Right ventricle myocardium superior (tissue), 1 donor: Measurements from ENCODE around the gene KIAA2012. TPM values are rescaled to one million over a fixed set of nuclear protein-coding genes. Genes with fewer than 3 reads are reported as not detected.
A peak's percentile ranks its signal among the peaks of the same experiment; 100 is the strongest.

Experiments
- ATAC-seq: fragments of 200-7000 bp; cut with Tn5 transposase; one replicate; pipeline ENCODE4 v1.9.1; 2020; ENCODE audit warnings: mild to moderate bottlenecking; ENCODE audit not compliant: poor library complexity
- DNase-seq: peaks from one replicate; pipeline ENCODE4 v3.0.0-alpha.2; 2020
- intact Hi-C: fragments of 100-400 bp; cut with DNase I; formaldehyde crosslinking; loops from one replicate; pipeline ENCODE4 v1.11.2; 2022
- total RNA-seq: library from RNA; stranded (reverse); fragmentation: NEBNext Ultra II Directional; extraction: Animal tissue kit (Norgen Biotek cat#: 25700); gene quantifications from one replicate; pipeline ENCODE4 v1.2.1, GENCODE V29; 2021
- donor health status: DM: no; HTN: yes; CAD: no; lungs with severe emphysema.

Gene KIAA2012
- total RNA-seq, 1 donor from 2014 or later, result not detected

DNA sequence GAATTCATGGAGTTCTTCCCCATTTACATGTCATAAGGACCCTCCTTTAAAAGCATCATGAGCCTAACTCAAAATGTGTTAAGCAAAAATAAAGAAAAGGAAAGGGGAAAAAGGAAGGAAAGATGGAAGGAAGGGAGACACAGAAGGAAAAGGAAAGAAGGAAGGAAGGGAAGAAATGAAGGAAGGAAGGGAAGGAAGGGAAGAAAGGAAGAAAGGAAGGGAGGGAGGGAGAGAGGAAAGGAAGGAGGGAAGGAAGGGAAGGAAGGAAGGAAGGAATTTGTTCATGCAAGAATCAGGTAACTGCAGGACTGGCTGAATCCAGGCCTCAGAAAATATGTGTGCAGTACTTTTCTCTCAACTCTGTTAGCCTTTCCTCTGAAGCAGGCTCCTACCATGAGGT is 32.0 kb downstream of the KIAA2012 start:
- no peak for DNase-seq
- intact Hi-C loops, result no loop called here
- no peak for ATAC-seq

DNA sequence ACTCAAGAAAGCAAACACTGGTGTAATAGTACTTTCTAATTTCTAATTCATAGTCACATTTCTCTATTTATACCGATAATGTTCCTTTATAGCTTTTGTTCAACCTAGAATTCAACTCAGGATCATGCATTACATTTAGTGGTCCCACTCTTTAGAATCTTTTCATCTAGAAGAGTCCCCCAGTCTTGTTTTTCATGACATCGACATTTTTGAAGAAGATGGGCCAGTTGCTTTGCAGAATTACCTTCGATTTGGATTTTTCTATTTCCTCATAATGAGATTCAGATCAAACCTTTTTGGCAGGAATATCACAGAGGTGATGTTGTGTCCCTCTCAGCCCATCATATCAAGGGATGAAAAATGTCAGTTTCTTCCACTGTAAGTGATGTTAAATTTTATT is 35.3 kb downstream of the KIAA2012 start:
- DNase-seq, result no peak
- ATAC-seq, result no peak
- intact Hi-C loops, result no loop called here

DNA sequence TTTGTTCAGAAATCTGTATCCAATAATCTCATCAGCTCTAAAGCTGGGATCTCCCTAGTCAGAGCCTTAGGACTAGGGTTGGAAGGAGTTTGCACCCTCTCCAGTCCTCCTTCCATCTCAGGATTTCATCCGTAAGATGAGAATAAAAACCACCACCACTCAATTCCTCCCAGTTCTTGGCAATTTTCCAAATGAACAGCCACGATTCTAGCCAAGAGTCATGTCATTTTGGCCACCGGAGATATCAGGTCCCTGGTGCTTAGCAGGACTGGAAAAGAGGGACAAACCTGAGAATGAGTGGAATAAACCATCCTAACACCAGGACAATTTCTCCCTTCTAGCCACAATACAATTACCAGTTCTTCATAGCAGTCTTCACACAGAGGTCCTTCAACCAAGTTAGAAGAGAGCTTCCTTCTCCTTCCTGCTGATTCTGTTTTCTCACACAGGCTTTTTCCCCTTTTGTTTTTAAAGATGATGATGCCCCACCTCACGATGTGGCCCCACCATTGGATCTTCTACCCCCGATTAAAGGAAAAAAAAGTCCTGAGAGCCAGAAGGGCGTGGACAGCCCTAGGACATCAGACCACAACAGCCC is 36.2 kb downstream of the KIAA2012 start:
- DNase-seq (no peak), ATAC-seq (peak; percentile 21)
- intact Hi-C loops, result no loop called here

DNA sequence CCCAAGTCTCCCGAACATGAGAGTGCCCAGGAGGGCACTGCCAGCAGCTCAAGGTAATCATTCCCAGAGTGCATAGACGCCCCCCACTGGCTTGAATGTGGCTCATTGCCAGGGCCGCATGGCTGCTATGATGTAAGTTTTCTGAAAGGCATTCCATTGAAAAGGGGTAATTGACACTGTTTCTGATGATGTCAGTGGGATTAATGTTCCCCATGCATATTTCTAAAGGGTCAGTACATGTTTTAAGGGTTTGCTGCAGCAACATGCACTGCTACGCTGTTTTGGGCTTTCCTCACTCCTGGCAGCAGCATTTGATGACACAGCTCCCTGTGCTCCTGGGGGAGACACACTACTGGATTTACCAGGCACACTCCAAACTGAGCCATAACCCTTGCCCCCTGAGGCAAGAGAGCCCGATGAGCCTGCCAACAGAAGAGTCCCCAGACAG is 36.7 kb downstream of the KIAA2012 start:
- DNase-seq, result peak; percentile 62
- intact Hi-C loops, result no loop called here
- ATAC-seq, result peak; percentile 90

DNA sequence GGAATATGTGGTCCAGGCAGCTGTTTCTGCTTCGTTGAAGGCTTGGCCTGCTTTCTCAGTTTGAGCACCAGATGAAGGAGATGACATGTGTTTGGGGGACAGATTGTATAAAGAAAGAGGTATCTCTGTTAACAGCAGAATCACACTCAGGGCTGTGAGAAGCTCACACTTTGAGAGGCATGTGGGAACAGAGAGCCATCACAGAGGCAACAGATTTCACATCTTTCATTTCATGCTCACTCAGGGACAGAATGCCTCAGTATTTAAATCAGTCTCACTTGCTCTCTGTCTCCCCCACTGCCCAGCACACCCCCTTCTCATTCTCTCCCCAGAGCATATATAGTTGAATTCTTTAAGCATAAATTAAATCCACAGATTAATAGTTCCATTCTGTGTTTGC is 37.4 kb downstream of the KIAA2012 start:
- DNase-seq, result no peak
- no peak for ATAC-seq
- intact Hi-C loops, result no loop called here

DNA sequence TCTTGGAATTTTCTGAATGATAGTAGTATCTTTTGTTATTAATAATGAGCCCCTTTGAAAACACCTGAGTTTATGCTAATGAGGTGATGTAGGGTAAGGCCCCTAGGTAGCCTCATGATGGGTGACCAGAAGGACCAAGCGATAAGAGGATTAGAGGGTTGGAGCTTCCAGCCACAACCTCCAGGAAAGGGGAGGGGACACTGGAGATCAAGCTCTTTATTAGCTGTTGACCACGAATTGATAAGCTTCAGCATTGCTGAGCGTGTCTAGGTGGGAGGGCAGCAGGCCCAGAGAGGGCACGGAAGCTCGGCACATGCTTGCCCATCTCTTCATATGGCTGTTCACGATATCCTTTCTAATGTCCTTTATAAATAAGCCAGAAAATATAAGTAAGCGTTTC is 39.0 kb downstream of the KIAA2012 start:
- no peak for ATAC-seq
- intact Hi-C loops, result no loop called here
- no peak for DNase-seq

DNA sequence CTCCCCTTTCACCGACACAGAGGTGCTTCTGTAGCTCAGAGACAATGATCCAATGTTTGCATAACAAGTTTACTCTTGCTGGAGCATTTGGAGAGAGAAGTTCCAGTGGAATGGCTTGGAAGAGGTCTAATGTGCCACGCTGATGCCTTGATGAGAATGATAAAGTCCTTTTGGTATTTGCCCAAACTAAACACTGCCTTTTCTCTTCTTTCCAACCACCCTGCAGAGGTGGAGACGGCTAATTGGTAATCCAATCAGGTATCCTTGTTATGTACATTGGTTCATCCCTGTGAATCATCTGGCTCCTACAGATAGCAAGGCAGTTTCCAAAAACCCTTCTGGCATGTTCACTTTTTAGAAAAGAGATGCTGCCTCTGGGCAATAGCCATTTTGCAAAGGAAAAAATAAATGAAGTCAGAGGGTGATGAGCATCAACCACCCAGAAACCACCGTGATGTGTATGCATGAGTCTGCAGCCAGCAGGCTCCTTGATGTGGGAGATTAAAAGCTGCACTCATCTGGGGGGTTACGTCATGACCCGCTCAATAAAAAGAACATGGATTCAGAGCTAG is 40.6 kb downstream of the KIAA2012 start:
- intact Hi-C loops, result no loop called here
- DNase-seq (no peak), ATAC-seq (no peak)

DNA sequence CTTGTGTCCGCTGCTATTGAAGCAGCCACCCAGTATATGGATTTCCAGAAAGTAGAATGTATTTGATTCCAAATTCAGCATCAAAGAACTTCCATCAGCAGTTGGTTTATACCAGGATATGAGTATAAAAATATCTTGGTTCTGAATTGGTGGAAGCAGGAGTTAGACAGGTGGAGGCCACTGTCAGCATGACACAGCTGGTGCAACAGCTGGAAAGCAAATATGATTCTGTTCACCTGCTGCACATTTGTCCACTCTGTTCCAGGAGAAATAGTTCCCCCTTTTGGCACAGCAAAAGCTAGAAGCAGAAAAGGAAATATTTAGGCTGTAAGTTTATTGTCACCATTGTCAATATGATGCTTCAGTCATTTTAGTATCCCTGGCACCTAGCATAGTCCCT is 41.2 kb downstream of the KIAA2012 start:
- DNase-seq (no peak), ATAC-seq (no peak)
- intact Hi-C loops, result no loop called here

DNA sequence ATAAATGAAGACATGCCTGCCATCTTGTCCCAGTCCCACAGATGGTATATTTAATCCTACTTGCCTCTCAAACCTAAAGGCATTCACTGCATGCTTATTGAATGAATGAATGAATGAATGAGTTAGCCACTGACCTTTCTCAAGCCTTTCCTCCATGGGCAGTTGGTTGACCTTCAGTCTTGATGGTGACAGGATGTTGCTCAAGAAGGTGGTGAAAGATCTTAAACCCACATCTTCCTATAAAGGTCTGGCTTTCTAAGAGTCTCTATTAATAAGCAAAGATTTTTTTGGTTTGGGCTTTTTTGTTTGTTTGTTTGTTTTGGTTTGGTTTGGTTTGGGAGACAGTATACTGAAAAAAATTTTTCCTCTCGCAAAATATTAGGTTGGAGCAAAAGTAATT is 41.7 kb downstream of the KIAA2012 start:
- intact Hi-C loops, result no loop called here
- no peak for DNase-seq
- no peak for ATAC-seq

DNA sequence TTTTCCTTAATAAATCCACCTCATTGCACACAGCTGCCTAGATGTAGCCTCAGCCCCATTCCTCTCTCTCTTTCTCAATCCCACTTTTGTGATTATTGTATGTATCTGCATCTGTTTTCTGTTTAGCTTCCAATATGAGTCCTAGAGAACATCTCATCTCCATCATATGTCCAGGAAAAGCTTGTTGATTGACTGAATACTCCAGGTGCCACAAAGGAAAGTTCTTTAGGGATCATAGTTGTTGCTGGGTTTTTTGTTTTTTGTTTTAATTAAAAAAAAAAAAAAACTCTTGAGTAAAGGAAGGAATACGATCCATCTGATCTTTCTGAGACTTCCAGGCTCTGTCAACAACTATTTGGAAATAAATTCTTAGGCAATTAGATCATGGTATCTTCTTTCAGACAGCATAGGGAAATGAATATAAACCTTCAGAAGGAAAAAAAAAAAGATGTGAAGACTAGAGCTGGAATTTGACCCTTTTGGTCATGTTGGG is 42.5 kb downstream of the KIAA2012 start:
- intact Hi-C loops, result no loop called here
- DNase-seq, result no peak
- ATAC-seq, result no peak

DNA sequence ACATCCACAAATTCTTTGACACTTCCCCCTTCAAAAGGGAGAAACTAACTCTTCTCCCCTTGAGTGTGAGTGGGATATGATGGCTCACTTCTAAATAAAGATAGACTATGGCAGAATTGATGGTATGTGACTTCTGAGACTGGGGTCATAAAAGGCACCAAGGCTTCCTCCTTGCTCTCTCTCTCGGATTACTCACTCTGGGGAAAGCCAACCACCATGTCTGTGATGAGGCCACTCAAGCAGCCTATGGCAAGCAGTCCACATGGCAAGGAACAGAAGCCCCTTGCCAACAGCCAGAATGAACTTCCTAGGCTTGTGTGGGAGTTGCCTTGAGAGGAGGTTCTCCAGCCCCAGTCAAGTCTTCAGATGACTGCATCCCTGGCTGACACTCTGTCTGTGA is 43.6 kb downstream of the KIAA2012 start:
- intact Hi-C loops, result no loop called here
- ATAC-seq (no peak), DNase-seq (no peak)

DNA sequence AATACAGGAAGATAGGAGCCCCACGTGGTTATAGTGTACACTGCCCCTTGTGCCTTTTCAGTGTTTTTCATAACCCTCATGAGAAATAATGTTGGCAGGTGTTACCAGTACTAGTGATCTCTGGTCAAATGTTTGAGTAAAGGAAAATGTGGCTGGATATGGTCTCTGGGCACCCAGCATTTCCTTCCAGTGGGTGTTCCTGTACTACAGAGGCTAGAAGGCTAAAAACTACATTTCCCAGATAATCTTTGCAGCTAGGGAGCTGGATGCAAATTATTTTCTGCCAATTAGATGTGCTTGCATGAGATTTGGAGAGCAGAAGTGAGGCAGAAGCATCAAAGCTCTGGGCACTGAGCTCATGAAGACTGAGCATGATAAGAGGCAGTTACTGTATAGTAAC is 45.1 kb downstream of the KIAA2012 start:
- DNase-seq (no peak), ATAC-seq (no peak)
- intact Hi-C loops, result no loop called here

DNA sequence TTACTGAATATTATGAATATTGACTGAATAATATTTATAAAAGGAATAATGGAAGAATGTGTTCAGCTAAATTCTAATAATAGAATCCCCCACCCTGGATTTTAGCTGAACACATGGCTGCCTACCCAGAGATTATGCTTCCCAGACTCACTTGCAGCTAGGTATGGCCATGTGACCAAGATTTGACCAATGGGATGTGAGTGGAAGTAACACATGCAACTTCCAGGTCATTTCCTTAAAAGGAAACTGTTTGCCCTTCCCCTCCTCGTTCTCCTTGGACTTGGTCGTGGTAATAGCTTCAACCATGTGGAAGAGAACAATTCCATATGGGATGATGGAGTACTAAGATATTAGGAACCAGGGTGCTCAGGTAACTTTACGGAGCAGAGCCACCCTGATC is 47.8 kb downstream of the KIAA2012 start:
- intact Hi-C loops, result no loop called here
- DNase-seq, result no peak

DNA sequence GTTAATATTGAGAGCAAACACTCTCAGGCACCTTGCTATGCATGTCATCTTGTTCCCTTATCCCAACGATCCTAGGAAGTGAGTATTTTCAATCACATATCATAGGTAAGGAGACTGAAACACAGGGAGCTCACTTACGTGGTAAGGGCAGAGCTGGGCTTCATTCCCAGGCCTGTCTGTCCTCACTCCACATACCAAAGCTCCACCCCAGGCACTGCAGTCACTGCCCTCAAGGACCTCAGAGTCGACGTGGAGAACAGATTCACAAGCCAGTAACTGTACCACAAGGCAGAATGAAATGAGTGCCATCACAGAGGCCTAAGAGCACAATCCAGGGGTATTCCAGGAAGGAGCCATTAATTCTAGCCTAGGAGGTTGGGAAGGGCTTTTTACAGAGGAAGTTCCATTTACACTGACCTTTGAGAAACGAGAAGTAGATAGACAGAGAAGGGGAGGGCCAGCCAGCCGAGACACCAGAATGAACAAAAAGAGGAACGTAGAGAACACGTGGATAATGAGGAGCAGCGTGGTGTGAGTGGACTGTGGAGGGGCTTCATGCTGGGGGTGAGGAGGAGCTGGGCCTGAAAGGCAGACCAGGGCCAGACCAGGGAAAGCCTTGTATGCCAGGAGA is 48.6 kb downstream of the KIAA2012 start:
- peak; percentile 53 for DNase-seq

More for the DNA sequence above, 47.8 kb downstream of the KIAA2012 start:
- no peak for ATAC-seq

DNA sequence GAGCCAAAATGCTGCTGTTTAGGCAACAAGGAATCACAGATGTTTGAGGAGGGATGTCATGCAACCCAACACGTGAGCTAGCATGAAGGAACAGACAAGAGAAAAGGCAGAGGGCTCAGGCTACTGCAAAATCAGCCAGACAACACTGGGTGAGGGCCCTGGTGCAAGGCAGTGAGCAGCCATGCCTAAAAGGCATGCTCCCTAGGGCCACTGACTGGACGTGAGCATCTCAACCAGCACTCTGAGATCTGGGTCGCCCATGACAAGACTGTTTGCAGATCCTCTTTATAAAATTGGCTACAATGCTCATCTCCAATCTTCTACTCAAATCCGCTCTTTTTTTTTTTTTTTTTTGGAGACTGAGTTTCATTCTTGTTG is 49.1 kb downstream of the KIAA2012 start:
- intact Hi-C loops, result no loop called here
- ATAC-seq, result peak; percentile 30
- no peak for DNase-seq

More for the DNA sequence above, 48.6 kb downstream of the KIAA2012 start:
- ATAC-seq, result peak; percentile 93
- intact Hi-C loops, result no loop called here

DNA sequence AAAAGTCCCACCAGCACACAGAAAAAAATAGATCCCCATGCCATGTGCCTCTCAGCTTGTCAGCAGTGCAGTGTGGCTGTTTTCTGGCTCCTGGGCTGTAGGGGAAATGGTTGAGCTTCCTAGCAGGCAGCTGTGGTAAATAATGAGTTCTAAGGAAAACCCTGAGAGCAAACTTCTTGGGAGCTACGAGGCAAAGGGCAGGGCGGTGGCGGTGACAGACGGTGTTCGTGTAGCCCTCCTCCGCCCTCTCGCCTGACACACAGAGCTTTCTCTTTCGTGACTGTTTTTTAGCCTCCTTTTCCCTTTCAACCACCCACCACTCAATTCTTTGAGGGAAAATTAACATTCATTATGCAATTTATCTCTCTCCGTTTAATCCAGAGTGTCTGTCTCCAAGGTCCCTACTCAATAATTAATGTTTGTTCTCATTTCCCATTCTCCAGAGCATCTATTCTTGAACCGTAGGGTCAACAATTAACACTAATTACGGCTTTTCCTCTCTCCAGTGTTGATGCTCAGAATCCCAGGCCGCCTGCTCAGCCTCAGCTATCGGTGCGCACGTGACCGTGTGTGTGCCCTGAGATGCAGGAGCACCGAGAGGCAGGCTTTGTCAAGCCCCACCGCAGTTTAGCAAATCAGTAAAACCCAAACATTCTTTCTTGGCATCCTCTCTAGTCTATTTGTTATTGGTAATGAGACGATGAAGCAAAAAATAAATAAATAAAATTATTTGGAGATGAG is 50.1 kb downstream of the KIAA2012 start:
- ATAC-seq, result peak; percentile 46

DNA sequence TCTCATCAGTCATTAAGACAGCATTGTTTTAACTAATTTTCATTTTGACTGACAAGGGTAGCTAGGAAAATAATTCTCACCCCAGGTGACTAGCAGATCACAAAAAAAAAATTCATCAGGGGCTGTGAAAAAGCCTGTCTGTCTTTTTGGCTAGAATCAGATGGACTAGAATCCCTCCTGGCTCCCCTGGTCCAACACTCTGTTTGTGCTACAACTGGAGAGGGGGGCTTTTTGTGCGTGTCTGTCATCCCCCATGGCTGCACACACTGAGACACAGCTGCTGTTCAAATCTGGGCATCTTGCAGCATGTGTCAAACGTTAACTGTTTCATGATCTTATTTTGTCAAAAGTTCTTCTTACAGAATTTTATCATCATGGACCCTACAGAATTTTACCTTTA is 51.2 kb downstream of the KIAA2012 start:
- no peak for ATAC-seq
- intact Hi-C loops, result no loop called here

More for the DNA sequence above, 50.1 kb downstream of the KIAA2012 start:
- intact Hi-C loops, result no loop called here
- no peak for DNase-seq

DNA sequence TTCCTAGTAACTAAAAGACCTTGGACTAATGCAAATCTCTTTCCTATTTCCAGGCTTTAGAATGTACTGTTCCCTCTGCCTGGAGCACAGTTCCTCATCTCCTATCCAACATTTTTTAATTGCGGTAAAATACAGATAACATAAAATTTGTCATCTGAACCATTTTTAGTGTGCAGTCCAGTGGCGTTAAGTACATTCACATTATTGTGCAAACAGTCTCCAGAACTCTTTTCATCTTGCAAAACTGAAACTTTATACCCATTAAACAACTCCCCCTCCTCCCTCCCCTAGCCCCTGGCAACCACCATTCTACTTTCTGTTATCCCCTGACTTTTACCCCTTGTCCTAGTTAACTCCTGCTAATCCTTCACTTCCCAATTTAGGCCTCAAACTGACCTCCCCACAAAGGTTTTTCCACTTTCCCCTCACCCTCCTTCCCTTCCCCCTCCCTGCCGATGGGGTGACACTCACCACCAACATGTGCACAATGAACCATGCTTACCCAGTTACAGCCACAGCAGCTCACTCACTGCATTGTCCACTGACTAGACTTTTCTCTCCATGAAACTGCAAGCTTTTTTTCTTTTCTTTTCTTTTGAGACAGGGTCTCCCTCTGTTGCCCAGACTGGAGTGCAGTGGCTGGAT is 54.8 kb downstream of the KIAA2012 start:
- ATAC-seq (no peak), DNase-seq (no peak)
- intact Hi-C loops, result no loop called here

More for the DNA sequence above, 51.2 kb downstream of the KIAA2012 start:
- DNase-seq, result no peak

DNA sequence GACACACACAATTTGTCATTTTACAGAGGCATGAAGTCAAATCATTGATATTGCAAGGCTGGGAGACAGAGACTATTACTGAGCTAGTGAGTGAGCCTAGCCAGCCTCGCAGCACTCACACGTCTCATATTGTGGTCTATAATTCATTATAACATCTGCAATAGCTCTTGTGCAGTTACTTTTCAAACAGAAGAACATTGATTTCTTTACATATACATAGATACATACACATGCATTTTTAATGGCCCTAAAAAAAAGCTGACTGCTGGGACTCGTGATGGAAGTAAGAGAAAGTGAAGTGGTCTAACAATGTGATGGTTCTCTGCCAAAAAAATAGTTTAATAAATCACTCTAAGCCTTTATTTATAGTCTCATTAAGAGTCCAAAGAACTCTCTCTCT is 56.8 kb downstream of the KIAA2012 start:
- DNase-seq (no peak), ATAC-seq (no peak)
- intact Hi-C loops, result no loop called here
